ENCODE measurements around the gene INKA2.
A peak's percentile ranks its signal among the peaks of the same experiment; 100 is the strongest.
"Not testable (repeated sequence)": the region's sequence is repeated elsewhere in the genome, so short reads cannot be mapped to it uniquely, and the experiment has no call there.

INKA2 gene

GRCh38 chr1:111749628-111750027 is 10.4 kb upstream of the INKA2 start:
- no peak for DNase-seq

DNA sequence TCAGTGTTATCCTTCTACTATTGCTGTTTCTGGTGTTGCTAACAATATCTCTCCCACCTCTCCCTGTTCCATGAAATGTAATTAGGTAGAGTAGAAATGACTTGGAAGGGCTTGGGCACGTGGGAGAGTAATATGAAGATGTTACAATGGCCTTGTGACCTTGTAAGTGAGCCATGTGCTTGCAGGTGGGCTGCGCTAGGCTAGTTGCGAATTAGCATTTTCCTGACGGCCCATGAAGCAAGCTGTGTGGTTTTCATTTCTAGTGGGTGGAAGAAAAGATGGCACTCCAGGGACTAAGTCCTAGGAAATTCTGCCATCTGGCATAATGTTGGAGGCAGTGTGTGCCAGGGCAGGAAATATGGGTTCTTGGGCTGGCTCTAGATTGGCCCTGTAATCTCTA is 8.8 kb upstream of the INKA2 start:
- DNase-seq: no peak

DNA sequence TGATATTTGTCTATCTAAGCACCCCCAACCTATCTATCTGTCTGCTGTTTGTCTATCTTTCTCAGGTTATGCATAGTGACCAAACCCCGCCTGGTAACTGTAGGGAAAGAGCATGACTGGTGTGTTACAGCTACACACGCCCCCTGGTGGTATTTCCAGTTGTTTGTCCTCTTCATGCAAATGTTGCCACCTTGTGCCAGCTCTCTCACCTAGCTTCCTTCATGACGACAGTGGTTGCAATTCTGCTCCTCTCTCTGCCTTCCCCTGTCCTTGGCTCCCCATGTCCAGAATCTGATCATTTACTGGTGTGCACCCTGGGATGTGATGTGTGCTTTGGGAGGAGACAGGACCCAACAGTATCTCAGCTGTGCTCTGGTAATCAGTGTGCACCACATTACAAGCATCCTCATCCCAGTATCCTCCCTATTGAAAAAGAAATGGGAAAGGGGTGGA is 8.1 kb upstream of the INKA2 start:
- DNase-seq: no peak

DNA sequence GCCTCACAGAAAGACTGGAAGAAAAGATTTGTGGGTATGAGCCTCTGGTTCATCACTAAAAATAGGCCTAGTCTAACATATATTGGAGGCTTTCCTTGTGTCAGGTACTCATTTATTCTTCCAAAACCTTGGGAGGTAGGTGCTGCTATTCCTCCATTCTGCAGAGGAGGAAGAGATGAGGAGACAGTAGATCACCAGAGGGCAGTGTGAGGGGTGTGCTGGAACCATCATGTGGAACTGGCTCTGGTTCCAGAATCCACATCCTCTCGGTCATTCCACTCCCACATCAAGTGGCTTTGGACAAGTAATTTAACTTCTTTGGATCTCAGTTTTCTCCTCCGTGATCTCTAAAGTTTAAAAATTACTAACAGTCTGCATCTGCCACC is 7.4 kb upstream of the INKA2 start:
- DNase-seq: no peak

DNA sequence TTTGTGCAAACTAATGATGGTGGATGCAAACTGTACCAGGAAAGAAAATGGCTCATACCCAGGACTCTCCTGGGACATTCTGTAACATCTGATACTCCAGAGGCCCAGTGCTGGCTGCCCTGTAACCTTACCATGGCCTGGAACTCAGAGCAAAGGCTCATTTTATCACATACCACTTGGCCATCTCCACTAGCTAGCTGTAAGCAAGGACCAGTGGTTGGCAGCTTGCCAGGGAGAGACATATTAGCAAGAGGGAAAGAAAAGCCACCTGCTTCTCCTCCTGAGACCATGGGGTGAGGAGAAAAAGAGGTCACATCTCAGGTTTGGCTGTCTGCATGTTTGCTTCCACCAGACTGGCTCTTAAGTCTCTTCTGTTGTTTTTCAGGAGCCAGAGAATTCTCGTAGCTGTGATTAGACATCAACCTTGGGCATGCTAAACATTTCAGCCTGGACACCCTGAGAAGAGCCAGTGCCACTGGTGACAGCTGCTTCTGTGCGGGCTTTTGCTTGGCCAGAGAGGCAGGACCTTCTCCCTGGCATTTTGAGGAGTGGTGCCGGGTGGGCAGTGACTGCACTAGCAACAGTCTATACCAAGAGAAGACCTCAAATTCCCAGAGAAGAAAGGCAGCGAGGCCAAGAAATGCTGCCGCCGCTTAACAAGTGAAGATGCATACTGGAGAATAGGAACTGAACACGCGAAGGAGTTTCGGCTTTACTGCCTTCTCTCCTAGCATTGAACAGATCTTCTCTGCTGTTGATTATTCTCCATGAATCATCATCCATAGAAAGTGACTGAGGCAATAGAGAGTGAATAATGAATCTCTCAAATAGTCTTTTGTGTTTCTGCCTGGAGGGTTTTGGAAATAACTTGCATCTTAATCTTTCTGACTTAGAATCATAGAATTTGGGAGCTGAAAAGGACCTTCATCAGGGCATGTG is 6.7 kb upstream of the INKA2 start:
- DNase-seq: no peak

- no peak for DNase-seq
Measured at GRCh38 chr1:111743679-111744101, 4.5 kb upstream of the INKA2 start.

DNA sequence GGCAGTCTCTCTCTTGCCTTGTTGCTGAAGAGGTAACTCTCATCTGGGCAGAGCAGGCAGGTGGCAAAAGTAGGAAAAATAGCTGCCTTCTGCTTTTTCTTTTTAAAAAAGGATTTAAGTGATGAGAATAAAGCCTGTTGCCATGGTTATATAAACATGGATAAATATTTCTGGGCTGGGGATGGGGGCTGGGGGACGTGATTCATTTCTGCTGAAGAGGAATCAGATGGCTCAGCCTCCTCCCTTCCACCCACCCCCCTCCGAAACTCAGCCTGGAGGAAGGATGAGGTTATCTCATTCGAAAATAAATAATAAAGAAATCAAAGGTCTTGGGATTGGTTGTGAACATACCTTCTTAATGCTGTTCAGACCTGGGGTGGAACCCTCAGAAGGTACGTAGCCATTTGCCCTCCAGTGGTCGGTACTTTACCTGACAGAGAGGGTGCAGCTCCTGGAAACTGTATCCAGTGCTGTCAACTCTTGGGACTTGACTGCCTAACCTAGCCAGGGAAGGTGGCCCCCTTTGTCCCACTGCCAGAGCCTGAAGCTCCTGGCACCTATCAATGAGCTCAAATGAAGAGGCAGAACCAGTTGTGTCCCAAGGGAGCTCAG is 3.8 kb upstream of the INKA2 start:
- DNase-seq: no peak

DNA sequence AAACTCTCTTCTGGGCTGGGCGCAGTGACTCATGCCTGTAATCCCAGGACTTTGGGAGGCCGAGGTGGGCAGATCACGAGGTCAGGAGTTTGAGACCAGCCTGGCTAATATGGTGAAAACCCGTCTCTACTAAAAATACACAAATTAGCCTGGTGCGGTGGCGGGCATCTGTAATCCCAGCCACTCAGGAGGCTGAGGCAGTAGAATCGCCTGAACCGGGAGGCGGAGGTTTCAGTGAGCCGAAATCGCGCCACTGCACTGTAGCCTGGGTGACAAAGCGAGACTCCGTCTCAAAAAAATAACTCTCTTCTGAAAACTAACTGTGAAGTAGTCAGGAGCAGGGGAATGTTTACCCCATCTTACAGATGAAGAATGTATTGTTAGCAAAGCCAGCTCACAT is 3.1 kb upstream of the INKA2 start:
- not testable (repeated sequence) for DNase-seq

- peak; percentile 46 for DNase-seq
Measured at GRCh38 chr1:111739925-111740765, 950 bp upstream of the INKA2 start.

DNA sequence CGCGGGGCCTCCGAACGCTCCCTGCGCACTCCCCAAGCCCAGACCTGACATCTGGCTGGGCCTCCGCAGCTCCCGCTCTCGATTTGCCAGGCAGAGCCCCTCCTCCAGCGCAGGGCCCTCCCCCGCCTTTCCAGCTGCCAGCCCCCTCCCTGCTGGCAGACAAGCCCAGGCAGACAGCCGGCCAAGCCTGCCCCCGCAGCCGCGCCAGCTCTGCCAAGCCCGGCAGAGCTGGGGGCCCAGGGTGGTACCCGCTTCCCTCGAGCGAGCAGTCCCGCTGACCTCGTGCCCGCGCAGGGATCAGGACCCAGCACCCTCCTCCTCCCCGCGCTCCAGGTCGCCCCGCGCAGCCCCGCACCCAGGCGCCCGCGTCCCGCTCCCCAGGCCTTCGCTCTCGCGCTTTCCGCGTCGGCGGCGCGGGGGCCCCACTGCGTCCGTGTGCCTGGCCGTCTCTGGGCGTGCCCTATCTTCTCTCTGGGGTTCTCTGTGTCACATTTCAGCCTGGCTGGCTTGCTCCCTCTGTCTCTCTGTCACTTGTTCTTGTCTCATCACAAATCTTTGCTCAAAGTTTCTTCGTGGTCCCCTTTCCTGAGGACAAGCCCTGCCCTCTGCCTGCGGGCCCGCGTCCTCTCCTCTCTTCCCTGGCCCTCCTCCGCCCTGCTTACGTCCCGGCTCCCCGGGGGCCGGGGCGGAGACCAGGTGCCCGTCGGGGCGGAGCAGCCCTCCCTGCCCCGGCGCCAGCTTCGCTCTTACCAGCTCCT is 580 bp downstream of the INKA2 start:
- DNase-seq: peak; percentile 59

DNA sequence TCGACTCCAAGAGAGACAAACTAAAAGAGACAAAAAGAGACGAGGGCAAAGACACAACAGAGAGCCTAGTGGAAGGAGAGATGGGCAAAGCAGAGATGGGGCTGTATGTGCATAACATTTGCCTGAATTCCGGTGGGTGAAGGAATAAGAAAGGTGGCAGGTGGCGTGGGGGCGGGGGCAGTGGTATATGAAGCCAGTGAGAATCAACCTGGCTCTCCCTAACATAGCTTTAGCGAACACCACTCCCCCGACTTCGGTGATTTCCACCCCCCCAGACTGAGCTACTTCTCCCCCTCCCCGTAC is 1.1 kb downstream of the INKA2 start:
- DNase-seq: no peak

- no peak for DNase-seq
Measured at GRCh38 chr1:111737216-111738132, 1.7 kb downstream of the INKA2 start.

DNA sequence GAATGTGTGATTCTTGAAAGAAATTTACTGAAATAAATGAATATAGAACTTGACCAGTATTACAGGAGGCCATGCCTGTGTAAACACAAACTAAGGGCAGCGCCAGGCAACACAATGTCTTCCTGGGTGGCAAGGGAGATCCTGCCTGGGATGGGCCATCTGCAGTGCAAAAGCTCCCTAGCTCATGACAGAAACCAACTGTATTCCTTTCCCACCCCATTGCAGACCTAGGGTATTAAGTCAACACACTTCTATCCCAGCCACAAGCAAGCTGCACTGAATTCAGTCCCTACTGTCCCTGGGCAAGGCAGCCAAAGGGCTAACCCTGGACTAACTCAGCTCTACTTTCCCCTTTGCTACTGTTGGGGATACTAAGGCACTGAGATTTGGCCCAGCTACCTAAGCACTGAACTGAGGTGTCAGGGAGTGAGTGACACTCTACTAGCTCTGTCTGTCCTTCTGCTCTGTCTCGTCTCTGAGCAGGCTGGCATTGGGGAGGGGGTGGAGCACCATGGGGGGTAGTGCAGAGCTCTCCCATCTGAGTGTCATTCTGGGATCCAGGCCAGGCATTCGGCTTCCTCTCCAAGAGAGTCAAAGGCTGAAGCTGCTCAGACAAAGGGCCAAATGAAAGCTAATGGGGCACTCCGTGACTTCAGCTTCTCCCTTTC is 2.5 kb downstream of the INKA2 start:
- DNase-seq: no peak

DNA sequence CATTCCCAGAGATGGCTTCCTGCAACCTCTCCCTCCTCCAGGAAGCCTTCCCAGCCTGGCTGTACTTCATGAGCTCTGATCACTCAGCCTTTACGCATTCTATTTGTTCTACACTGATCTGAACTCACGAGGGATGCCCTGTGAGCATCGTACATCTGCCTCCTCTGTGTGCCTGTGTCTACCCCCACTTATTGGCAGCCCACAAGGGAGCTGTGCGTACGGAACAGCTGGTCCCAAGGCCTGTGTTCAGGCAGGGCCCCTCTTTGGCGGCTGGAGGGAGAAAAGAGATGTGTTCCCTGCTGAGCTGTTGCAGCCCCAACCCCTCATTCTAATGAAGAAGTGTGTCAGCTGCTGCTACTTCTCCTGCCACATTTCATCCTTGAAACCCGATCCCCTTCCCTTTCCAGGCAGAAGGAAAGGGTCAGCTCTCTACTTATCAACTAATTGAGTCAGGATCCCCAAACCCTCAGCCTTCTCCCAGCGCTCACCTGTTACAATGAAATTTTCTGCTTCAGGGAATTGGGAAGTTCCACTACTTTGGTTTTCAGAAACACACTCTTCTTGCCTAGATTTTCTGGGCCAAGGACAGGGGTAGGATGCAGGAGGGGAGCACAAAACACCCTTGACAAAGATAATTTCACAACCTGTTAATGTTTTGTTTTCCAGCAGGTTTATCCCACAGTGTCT is 3.2 kb downstream of the INKA2 start:
- no peak for DNase-seq

DNA sequence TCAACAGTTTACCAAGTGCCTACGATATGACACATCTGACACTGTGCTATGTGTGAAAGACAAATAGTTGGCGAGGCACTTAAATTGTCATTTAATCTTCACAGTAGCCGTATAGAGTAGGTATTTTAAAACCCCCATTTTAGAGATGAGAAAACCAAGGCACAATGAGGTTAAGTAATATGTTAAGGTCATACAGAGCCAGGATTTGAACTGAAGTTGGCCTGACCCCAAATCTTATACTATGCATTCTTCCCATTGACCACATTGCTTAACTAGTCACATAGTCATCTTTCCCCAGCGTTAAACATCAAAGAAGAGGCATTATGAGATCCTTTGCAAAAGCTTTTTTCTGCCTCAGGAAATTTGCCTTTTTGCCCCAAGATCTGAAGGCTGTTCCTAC is 3.9 kb downstream of the INKA2 start:
- DNase-seq: no peak

DNA sequence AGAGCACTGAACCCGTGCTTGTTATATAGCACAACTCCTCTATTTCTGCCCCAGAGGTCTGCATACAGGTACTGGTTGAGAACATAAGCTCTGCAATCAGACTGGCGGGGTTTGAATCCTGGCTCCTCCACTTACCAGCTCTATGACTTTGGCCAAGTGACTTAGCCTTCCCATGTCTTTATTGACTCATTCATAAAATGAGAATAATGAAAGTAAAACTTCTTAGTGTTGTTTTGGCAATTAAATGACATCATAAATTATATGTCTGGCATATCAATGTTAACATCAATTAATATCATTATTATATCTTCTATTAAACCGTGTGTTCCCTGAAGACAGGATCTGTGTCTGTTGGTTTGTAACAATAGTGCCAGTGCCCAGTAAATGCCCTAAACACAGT is 4.3 kb downstream of the INKA2 start:
- no peak for DNase-seq

GRCh38 chr1:111734426-111734825 is 4.8 kb downstream of the INKA2 start:
- no peak for DNase-seq

- DNase-seq: no peak
Measured at GRCh38 chr1:111733992-111734341, 5.2 kb downstream of the INKA2 start.

DNA sequence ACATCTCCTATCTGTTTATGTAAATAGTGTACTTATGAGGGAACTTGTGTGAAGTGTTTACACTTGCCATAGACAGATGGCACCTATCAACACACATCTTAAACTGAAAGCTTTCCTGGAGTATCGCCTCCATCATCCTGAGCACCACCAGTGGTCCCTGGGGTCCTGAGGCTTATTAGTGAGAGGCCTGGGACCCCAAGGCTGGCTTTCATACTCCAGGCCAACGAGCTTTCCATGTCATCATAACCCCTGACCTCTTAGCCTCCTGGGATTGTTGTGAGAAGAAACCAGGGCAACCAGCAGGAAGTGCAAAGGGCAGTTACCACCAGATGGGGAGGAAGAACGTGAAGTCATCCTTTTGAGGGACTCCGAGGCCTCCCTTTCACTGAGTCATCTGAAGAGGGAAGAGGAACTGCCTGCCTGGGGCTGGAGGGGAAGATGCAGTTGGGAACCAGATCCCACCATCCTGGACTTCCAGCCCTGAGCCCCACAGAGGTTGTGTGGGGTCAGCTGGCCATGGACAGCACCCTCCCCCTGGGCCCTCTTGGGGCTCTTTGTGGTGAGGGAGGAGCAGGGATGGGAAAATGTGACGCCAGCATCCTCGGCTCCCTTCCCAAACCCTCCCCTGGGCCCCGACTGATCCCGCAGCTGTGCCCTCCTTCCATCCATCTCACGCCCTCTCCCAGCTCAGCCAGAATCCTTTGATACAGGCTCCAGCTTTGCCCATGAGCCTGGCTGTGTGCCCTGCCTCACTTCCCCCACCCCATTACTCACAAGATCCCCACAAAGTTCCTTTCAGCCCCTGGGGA is 5.8 kb downstream of the INKA2 start:
- no peak for DNase-seq

DNA sequence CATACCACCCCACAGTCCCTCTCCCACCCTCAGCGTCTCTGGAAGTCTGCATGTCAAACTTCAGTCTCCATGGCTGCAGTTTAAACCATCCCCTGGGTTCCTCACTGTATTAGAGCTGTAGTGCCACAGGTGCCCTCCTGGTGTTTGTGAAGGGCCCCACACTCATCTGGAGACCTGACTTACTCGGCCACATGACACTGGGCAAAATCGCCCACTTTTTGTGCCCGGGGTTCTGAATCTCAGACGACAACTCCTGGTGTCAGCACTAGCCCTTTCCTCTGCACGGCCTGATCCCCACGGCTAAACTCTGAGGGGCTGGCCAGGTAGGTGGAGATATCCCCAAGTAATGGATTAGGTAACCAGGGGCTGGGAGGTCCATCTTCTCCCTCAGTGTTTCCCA is 6.5 kb downstream of the INKA2 start:
- no peak for DNase-seq
